Heart right ventricle (tissue), 16 donors: Measurements from ENCODE around the gene PTER. TPM values are rescaled to one million over a fixed set of nuclear protein-coding genes. Genes with fewer than 3 reads are reported as not detected.

Source experiments
- ATAC-seq, 8 donors: fragments of 200-7000 bp; cut with Tn5 transposase; one replicate each; pipeline ENCODE4 v1.9.1; 2020; ENCODE audit warnings: mild to moderate bottlenecking in 8 of 8, moderate library complexity in 8 of 8, moderate number of reproducible peaks in 1 of 8
- DNase-seq, 2 donors: peaks; one replicate each; pipeline ENCODE4 v3.0.0-alpha.2; 2020
- H3K27ac ChIP-seq, 10 donors: fragments of 200-600 bp; sonication (generic) in 2 of 10; one replicate each; pipeline versions ENCODE4 v1.5.0 to v1.8.0; 2020 to 2022; ENCODE audit warnings: mild to moderate bottlenecking in 3 of 10
- H3K27me3 ChIP-seq, 7 donors: fragments of 200-600 bp; one replicate each; pipeline ENCODE4 v1.8.0; 2021 to 2022; ENCODE audit warnings: mild to moderate bottlenecking in 2 of 7
- H3K36me3 ChIP-seq, 9 donors: fragments of 200-600 bp; sonication (generic) in 1 of 9; one replicate each; pipeline versions ENCODE4 v1.5.0 to v1.8.0; 2020 to 2022; ENCODE audit warnings: mild to moderate bottlenecking in 2 of 9
- H3K4me1 ChIP-seq, 9 donors: fragments of 200-600 bp; sonication (generic) in 1 of 9; one replicate each; pipeline versions ENCODE4 v1.5.0 to v1.8.0; 2020 to 2022; ENCODE audit warnings: mild to moderate bottlenecking in 4 of 9
- H3K4me3 ChIP-seq, 10 donors: fragments of 200-600 bp; sonication (generic) in 2 of 10; one replicate each; pipeline versions ENCODE4 v1.5.0 to v1.8.0; 2020 to 2022; ENCODE audit warnings: mild to moderate bottlenecking in 7 of 10, moderate library complexity in 2 of 10
- H3K9me3 ChIP-seq, 11 donors: fragments of 200-600 bp in 10 of 11; sonication (generic) in 2 of 11; one replicate each; pipeline versions ENCODE4 v1.5.0 to v1.8.0; 2013 to 2022; ENCODE audit warnings: mild to moderate bottlenecking in 2 of 11, control low read depth in 1 of 11, moderate library complexity in 1 of 11
- CTCF ChIP-seq, 9 donors: fragments of 200-600 bp; sonication (generic) in 2 of 9; IDR thresholded peaks; one replicate each; pipeline versions ENCODE4 v1.5.0 to v1.8.0; 2021 to 2022; ENCODE audit warnings: antibody characterized with exemption in 9 of 9, mild to moderate bottlenecking in 5 of 9, moderate library complexity in 1 of 9
- WGBS, 2 donors: extraction: QIAGEN DNeasy Blood & Tissue Kit; methylation state at CpG; one replicate each; pipeline ENCODE4 v1.1.7; 2013; ENCODE audit warnings: inconsistent platforms in 1 of 2; 5-methylcytosine and 5-hydroxymethylcytosine counted together
- intact Hi-C, 10 donors: fragments of 100-400 bp; cut with DNase I; formaldehyde crosslinking; loops; one replicate each; pipeline versions ENCODE4 v1.11.1 to v1.14.2; 2022
- polyA plus RNA-seq, 2 donors: library from polyadenylated mRNA; stranded (reverse); fragments of 200-250 nt; gene quantifications; one replicate each; pipeline ENCODE4 v1.2.3, GENCODE V29; 2013
- total RNA-seq, 10 donors: library from RNA; stranded (reverse); fragmentation: NEBNext Ultra II Directional in 3 of 10; extraction: Animal tissue kit (Norgen Biotek cat#: 25700) in 3 of 10; gene quantifications; one replicate each; pipeline versions ENCODE4 v1.2.1 to v1.2.4, GENCODE V29; 2021 to 2023
- donor health status: Arrhythmogenic right ventricular cardiomyopathy.
- donor health status: ischemic (EF 13 %, LVEDD 7.1; RV severe dilation, severe dysfunction).
- donor health status: healthy with polysubstance abuse.
- donor health status: DM: no; HTN: yes; CAD: no.
- donor health status: DM: no; HTN: no; CAD: no.
- donor health status: ischemic (EF 25% LVEDD 6.9; RV normal size, moderate dysfunction).
- donor health status: ischemic (EF 25% LVEDD 5.7; RV mildly dilated, moderate dysfunction).
- donor health status: healthy.
- donor health status: DM: yes; HTN: yes; CAD: no.
- donor health status: Ischemic cardiomyopathy.
- donor health status: ischemic (EF 35%, LVEDD 5.7; RV mildly dilated, moderate dysfunction).
- donor health status: nonischemic (EF 11% LVEDD 7.7; RV severe dilation, severe dysfunction).
- donor health status: DM: yes; HTN: yes; CAD: no.
- donor health status: PGD.
- donor health status: ischemic (EF 29% LVEDD 5.4; RV normal size, mild dysfunction).
- donor health status: nonischemic (EF 23%, LVEDD 6.1; RV moderate dilation, normal function).

Gene PTER
- total and polyA plus RNA-seq, 12 donors: 2.9 to 21.4 (median 14.5) TPM

GRCh38 chr10:16445770-16446469, 9.1 kb downstream of the PTER start:
- WGBS, 2 donors: 54 to 69% methylated on average over 9 of the region's 9 CpGs
- Histone ChIP-seq H3K27ac (no peak overlapping the region), H3K4me3 (no peak overlapping the region), H3K27me3 (no peaks in the 10 kb centered on the region), H3K4me1 (peaks cover 0 to 25% (median 10%) of the 10 kb centered on the region in 9 donors), H3K9me3 (peaks cover 0 to 6% (median 0%) of the 10 kb centered on the region in 11 donors), H3K36me3 (peaks cover 0 to 8% (median 0%) of the 10 kb centered on the region in 9 donors)
- DNase-seq (no peak), ATAC-seq (peak in 5 of 8 donors; percentile 44 to 65 (median 50))
- TF ChIP-seq CTCF (IDR thresholded peaks at IDR 0.05): no peak
- intact Hi-C loops: no loop called here

GRCh38 chr10:16449454-16449853, 12.6 kb downstream of the PTER start:
- WGBS, 2 donors: 97 to 99% methylated on average over 5 of the region's 5 CpGs

GRCh38 chr10:16458166-16458955, 21.6 kb downstream of the PTER start:
- TF ChIP-seq CTCF (IDR thresholded peaks at IDR 0.05): no peak
- DNase-seq: no peak

More at GRCh38 chr10:16449454-16449853, 12.6 kb downstream of the PTER start:
- ATAC-seq (no peak), DNase-seq (no peak)
- TF ChIP-seq CTCF (IDR thresholded peaks at IDR 0.05): no peak
- Histone ChIP-seq H3K27ac (no peak overlapping the region), H3K9me3 (peaks cover 0 to 6% (median 0%) of the 10 kb centered on the region in 11 donors), H3K4me3 (no peak overlapping the region), H3K27me3 (no peaks in the 10 kb centered on the region), H3K4me1 (peaks cover 0 to 17% (median 0%) of the 10 kb centered on the region in 9 donors), H3K36me3 (no peaks in the 10 kb centered on the region)
- intact Hi-C loops: no loop called here

GRCh38 chr10:16459423-16459939, 22.7 kb downstream of the PTER start:
- Histone ChIP-seq H3K9me3 (no peaks in the 10 kb centered on the region), H3K4me3 (no peak overlapping the region), H3K36me3 (no peaks in the 10 kb centered on the region), H3K27ac (no peak overlapping the region), H3K27me3 (no peaks in the 10 kb centered on the region), H3K4me1 (no peaks in the 10 kb centered on the region)
- ATAC-seq: no peak
- TF ChIP-seq CTCF (IDR thresholded peaks at IDR 0.05): no peak
- no peak for DNase-seq
- WGBS, 2 donors: 90 to 92% methylated on average over 7 of the region's 7 CpGs
- intact Hi-C loops: no loop called here

More at GRCh38 chr10:16458166-16458955, 21.6 kb downstream of the PTER start:
- Histone ChIP-seq H3K36me3 (no peaks in the 10 kb centered on the region), H3K27ac (no peak overlapping the region), H3K27me3 (no peaks in the 10 kb centered on the region), H3K4me3 (no peak overlapping the region), H3K4me1 (no peaks in the 10 kb centered on the region), H3K9me3 (no peaks in the 10 kb centered on the region)
- intact Hi-C loops: no loop called here
- WGBS, 2 donors: 89 to 90% methylated on average over 6 of the region's 6 CpGs
- ATAC-seq: no peak
